GM18499 (cell line): Measurements from ENCODE around the gene ADAP1.
"Not testable (repeated sequence)": the region's sequence is repeated elsewhere in the genome, so short reads cannot be mapped to it uniquely, and the experiment has no call there.

Experiments
- ATAC-seq: cut with Tn5 transposase; IDR thresholded peaks from one replicate; pipeline ENCODE4 v1.9.1; 2021; ENCODE audit warnings: moderate number of reproducible peaks; ENCODE audit not compliant: insufficient read depth, unreplicated experiment

The ADAP1 gene

GRCh38 chr7:913736-914520 is 40.6 kb downstream of the ADAP1 start:
- ATAC-seq = no peak

GRCh38 chr7:911791-912480 is 42.5 kb downstream of the ADAP1 start:
- ATAC-seq = no peak

GRCh38 chr7:910931-911431 is 43.5 kb downstream of the ADAP1 start:
- no peak for ATAC-seq

DNA sequence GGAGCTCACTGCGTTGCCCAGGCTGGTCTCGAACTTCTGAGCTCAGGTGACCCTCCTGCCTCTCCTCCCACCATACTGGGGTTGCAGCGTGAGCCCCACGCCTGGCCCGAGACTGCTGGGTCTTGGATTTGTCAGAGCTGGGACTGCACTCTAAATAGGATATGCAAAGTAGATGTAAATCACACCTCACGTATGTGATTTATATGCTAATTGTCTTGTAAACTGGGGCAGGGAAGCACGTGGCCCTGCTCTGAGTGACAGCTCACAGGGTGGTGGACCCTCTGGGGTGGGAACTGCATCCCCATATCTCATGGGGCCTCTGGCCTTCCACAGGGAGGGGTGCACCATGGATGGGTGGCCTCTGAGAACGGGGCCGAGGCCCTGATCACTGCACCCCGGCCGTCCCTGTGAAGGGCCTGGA is 44.0 kb downstream of the ADAP1 start:
- no peak for ATAC-seq

DNA sequence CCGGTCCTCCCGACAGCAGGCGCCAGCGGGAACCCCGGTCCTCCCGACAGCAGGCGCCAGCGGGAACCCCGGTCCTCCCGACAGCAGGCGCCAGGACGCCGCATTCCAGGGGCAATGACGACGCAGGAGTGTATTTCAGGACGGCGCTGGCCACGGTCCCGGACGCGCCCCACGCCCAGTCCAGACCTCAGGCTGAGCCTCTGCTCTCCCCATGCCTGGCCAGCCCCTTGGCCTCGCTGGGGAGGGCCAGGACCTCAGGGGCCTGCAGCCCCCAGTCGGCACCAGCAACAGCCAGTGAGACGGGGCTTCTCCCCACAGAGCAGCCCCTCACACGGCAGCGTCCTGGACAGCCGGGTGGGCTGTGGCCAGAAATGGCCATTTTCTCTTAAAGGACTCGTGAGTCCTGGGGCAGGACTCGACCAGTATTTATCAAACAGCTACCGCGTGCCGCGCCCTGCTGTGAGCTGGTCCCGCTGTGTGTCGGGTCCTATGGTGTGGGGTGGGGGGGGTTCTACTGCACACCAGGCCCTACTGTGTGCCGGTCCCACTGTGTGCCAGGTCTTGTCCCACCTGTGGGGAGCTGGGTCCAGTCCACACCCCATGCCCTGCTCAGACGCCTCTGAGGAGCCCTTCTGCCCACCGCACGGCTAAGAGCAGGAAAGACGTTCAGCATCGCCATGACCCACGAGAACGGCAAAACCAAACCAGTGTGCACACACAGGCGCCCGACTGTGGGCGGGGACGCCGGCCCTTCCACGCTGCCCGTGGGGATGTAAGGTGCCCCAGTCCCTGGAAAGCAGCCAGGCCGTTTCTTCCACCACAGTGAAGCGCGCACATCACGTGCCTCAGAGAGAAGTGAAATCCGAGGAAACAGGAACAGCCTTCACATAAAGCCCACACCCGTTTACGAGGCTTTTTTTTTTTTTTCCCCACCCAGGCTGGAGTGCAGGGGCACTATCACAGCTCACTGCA is 44.8 kb downstream of the ADAP1 start:
- ATAC-seq = no peak

GRCh38 chr7:908591-909357 is 45.7 kb downstream of the ADAP1 start:
- not testable (repeated sequence) for ATAC-seq

DNA sequence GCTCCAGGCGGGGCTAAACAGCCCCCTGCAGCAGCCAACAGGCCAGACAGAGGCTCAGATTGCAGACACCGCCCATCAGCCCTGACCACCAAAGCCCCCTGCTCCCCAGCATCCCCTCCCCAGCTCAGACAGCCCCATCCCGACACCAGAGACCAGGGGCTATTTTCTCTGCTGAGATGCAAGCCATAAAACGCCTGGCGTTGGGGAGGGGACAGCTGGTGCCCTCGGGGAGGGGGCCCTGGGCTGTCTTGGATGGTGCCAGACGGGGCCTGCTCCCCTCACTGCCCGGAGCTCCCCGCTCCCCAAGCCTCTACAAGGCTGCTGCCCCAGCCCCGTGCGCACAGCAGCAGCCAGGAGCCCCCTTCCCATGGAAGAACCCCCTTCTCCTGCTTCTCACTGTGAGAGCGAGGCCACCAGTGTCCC is 46.3 kb downstream of the ADAP1 start:
- ATAC-seq = no peak

- ATAC-seq = no peak
These were observed 47.1 kb downstream of the ADAP1 start for GRCh38 chr7:907158-907980.

DNA sequence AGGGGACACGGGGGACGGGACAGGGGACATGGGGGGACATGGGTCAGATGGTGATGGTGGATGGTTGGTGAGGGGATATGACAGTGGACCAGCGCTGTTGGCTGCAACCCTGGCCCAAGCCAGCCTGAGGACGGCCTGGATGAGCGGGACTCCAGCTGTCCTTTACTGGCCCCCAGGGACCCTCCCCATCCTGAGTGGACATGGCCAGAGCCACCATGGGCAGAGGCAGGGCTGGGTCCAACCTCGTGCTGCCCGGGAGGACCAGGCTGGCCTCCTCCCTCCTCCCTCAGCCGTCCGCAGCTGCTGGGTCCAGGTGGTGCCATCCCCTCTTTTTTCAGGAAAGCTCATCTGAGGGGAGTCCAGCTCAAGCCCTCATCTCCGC is 47.7 kb downstream of the ADAP1 start:
- no peak for ATAC-seq

- no peak for ATAC-seq
These were observed 49.6 kb downstream of the ADAP1 start for GRCh38 chr7:904847-905246.

GRCh38 chr7:903921-904755 is 50.3 kb downstream of the ADAP1 start:
- ATAC-seq = no peak

DNA sequence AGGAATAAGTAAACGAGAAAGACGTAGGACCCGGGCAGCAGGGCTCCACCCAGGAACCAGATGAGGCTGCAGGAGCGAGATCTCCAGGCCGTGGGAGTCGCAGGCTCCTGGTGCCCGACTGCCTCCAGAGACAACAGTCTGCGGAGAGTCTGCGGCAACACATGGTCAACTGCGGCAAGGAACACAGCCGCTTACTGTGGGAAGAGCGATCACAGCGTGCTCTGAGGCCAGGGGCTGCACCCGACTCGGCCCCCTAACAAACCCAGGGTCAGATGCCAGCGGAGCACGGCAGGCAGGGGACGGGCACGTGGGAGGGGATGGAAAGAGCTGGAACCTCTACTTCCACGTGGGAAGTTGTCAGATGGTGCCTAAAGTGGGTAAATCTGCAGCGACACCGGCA is 51.5 kb downstream of the ADAP1 start:
- ATAC-seq = no peak

GRCh38 chr7:901388-902154 is 52.9 kb downstream of the ADAP1 start:
- ATAC-seq = no peak

GRCh38 chr7:901041-901387 is 53.5 kb downstream of the ADAP1 start:
- ATAC-seq = no peak

- ATAC-seq = no peak
These were observed 54.0 kb downstream of the ADAP1 start for GRCh38 chr7:900331-901040.

GRCh38 chr7:899806-900205 is 54.7 kb downstream of the ADAP1 start:
- ATAC-seq = no peak
